NCI-H2196 treated with DMSO at 0.1 percent for 48 hours (cell line): ENCODE data around the gene P4HB.

ENCODE experiments used
- DNase-seq: peaks from one replicate; lab custom pipeline; 2025; ENCODE audit not compliant: unreplicated experiment; lab: John Stamatoyannopoulos, UW

P4HB gene

GRCh38 chr17:81859906-81860755, at the start of gene P4HB:
TSS of gene P4HB (minus strand) at chr17:81860535. CDS start at chr17:81860471, 64 bp downstream.
- DNase-seq = no peak

- no peak for DNase-seq
Measured at GRCh38 chr17:81909231-81909630, 48.9 kb upstream of the P4HB start.

GRCh38 chr17:81908793-81909192, 48.5 kb upstream of the P4HB start:
- no peak for DNase-seq

DNA sequence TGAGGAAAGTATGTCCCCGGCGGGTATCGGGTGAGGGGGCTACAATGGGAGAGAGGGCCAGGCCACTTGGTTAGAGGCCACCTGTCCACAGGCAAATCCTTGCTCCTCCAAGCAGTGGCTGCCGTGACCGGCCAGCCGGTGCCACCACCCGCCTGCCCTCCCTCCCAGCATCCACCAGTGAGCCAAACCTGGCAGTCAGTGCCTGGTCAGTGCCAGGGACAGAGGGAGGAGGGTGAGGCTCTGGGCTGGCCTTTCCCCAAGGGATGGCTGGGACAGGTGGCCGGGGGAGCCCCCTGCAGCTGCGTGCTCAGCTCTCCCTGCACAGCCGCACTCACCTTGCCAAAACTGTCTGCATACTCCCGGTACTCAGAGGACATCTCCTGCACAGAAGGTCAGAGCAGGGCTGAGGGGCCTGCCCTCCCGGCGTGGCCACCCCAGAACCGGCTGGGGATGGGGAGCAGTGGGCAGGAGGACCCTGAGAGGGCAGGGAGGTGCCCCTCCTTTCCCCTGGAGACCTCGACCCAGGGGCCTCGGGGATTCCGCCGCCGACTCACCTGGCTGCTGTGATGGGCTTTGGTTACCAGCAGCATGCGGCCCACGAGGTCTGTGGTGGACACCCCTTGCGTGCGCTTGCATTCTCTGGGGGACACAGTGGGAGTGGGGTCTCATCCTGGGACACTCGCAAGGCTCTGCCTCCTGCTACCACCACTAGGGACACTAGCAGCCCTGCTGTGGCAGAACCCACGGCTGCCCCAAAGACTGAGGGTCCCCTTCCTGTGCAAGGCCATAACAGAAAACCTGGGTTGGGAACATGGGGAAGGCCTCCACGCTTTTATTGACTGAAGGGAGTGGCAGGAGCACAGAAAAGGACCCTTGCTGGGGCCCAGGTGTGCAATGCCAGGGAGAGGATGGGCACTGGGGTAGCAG, 47.1 kb upstream of the P4HB start:
- no peak for DNase-seq

DNA sequence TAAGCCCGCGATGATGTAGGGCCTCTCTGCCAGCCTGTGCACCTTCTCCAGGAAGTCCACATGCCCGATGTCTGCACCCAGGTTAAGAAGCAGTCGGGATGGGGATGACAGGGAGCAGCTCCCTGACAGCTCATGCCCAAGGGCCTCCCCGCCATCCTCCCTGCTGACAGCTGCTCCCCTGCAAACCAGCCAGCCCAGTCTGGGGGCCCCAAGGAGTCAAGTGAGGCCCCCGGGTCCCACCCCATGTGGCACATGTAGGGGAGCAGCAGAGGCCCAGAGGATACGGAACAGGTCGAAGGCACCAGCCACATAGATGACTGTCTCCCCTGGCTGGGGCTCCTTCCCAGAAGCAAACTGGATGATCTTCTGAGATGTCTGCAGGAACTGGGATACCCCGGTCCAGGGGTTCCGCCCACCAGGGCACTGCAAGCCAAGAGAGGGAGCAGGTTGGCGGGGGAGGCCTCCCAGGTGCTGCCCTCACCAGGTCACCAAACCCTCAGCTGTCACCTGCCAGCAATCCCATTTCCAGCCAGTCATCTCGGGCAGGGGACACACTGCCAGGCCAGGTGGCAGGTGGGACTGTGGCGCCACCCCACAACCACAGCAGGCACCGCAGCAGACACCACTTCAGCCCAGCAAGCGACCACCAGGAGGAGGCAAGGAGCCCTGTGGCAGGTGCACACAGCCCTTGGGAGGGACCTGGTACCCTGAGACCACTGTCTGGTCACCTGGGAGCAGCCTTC, 46.3 kb upstream of the P4HB start:
- no peak for DNase-seq

- DNase-seq = no peak
Measured at GRCh38 chr17:81905993-81906392, 45.7 kb upstream of the P4HB start.

GRCh38 chr17:81905424-81905875, 45.1 kb upstream of the P4HB start:
- DNase-seq = no peak

- DNase-seq = no peak
Measured at GRCh38 chr17:81904600-81905423, 44.5 kb upstream of the P4HB start.

GRCh38 chr17:81903896-81904599, 43.7 kb upstream of the P4HB start:
- no peak for DNase-seq

DNA sequence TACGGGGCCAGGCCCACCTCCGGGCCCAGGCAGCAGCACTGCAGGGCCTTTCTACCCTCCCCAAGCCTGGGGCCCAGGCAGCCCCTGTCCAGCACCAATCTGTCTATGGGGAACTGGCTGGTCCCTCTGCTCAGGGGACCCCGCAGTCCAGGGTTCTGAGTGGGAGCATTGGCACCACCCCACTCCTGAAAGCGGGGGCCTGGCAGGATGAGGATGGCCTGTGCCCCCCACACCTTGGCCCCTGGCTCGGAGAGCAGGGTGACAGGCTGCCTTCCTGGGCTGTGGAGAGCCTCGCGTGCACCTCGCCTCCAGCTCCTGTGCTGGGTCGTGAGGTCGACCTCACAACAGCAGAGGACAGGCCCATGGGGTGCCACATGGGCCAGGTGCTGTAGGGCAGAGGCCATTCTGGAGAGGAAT, 43.1 kb upstream of the P4HB start:
- DNase-seq = no peak

GRCh38 chr17:81902653-81903414, 42.5 kb upstream of the P4HB start:
- no peak for DNase-seq

DNA sequence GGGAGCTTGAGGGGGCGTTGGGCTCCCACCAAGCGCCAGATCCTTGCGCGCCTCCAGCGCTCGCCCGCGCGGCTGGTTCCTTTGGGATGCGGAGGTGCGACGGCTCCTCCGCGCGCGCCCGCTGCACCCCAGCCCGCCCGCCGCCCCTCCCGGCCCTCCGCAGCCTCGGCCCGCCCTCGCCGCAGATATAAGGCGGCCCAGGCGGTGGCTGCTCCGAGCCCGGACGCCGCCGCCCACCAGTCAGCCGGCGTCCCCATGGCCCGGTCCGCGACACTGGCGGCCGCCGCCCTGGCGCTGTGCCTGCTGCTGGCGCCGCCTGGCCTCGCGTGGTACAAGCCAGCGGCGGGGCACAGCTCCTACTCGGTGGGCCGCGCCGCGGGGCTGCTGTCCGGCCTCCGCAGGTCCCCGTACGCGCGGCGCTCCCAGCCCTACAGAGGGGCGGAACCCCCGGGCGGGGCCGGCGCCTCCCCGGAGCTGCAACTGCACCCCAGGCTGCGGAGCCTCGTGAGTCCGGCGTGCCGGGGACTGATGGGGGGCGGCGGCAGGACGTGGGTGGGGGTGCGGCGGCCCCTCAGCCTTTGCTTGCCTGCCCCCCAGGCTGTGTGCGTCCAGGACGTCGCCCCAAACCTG, 41.8 kb upstream of the P4HB start, which contains the start of gene NPB:
Gene NPB, plus strand, starts transcription at position 216 of the 630 bp plus-strand sequence. Its CDS starts 40 bp downstream, at position 256.
- DNase-seq = no peak

DNA sequence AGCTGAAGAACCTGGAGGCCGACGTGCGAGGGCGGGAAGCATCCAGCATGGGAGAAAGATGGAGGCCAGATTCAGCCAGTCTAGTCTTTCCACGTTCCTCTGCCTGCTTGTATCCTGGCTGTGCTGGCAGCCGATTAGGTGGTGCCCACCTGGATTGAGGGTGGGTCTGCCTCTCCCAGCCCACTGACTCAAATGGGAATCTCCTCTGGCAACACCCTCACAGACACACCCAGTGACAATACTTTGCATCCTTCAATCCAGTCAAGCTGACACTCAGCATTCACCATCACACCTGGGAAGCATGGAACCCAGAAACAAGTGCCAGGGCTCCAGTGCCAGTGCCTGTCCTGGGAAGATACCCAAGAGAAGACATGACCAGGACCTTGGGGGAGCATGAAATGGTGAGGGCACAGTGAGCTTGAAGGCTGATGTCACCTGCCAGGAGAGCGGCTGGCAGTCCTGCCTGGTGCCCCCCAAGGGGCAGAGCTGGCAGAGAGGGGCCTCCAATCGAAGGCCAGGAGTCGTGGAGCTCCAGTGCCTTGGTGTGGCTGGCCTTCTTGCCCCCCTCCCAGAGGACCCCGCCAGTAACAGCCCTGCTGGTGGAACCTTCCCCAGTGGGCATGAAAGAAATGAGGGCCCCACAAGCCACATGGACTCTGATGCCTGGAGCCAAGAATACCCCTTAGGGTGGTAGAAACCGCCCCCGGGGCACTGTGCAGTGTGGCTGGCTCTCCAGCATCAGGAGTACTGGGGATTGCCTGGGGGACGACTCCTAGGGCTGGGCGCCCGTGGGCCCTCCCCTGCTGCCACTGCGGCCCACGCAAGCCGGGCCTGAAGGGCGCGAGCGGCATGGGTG, 41.1 kb upstream of the P4HB start:
- DNase-seq = no peak

- no peak for DNase-seq
Measured at GRCh38 chr17:81900181-81900820, 40.0 kb upstream of the P4HB start.

- DNase-seq = no peak
Measured at GRCh38 chr17:81899514-81900166, 39.3 kb upstream of the P4HB start.

GRCh38 chr17:81898885-81899284, 38.5 kb upstream of the P4HB start:
- no peak for DNase-seq
